ENCODE data around the gene TBCA. TPM values are rescaled to one million over a fixed set of nuclear protein-coding genes. Genes with fewer than 3 reads are reported as not detected.
"Not testable (repeated sequence)": the region's sequence is repeated elsewhere in the genome, so short reads cannot be mapped to it uniquely, and the experiment has no call there.

Gene TBCA
- total RNA-seq, 4 donors from 2014 or later, result 44.7 to 178 (median 70.5) TPM

DNA sequence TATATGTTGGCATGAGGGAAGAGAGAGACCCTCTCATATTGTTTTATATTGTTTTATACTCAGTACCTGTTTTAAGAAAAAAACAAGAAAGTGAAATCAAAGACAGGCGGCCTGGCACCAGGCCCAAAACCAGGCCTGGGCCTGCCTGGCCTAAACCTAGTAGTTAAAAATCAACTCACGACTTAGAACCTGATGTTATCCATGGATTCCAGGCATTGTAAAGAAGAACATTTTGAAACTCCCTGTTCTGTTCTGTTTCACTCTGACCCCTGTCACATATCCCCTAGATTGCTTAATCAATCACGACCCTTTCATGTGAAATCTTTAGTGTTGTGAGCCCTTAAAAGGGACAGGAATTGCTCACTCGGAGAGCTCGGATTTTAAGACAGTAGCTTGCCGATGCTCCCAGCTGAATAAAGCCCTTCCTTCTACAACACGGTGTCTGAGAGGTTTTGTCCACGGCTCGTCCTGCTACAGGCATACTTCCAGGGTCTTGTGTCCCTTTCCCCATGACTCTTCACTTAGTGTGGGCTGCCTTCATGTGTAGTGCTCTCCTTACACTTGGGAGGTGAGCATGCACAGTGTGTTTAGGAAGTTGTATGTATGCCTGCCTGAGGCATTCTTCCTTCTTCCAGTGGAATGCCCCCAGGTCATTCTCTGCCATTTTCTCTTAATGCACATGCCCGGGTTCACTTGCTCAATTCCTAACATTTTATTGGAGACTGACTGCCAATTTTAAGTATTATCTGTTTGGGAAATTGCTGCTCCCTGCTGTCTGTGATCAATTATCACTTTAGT lies 17.8 kb downstream of the TBCA start:
- no peaks in the 10 kb centered on the region for H3K27me3 ChIP-seq
- peaks cover 0 to 3% (median 0%) of the 10 kb centered on the region in 3 donors for H3K36me3 ChIP-seq
- H3K9me3 ChIP-seq, result no peaks in the 10 kb centered on the region
- DNase-seq, result no peak
- no peak overlapping the region for H3K27ac ChIP-seq
- no peak overlapping the region for H3K4me3 ChIP-seq
- TF ChIP-seq POLR2A (IDR thresholded peaks at IDR 0.05), result no peak
- TF ChIP-seq, protein P1, sequence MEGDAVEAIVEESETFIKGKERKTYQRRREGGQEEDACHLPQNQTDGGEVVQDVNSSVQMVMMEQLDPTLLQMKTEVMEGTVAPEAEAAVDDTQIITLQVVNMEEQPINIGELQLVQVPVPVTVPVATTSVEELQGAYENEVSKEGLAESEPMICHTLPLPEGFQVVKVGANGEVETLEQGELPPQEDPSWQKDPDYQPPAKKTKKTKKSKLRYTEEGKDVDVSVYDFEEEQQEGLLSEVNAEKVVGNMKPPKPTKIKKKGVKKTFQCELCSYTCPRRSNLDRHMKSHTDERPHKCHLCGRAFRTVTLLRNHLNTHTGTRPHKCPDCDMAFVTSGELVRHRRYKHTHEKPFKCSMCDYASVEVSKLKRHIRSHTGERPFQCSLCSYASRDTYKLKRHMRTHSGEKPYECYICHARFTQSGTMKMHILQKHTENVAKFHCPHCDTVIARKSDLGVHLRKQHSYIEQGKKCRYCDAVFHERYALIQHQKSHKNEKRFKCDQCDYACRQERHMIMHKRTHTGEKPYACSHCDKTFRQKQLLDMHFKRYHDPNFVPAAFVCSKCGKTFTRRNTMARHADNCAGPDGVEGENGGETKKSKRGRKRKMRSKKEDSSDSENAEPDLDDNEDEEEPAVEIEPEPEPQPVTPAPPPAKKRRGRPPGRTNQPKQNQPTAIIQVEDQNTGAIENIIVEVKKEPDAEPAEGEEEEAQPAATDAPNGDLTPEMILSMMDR (IDR thresholded peaks at IDR 0.05), result no peak
- peaks cover 0 to 8% (median 0%) of the 10 kb centered on the region in 4 donors for H3K4me1 ChIP-seq

DNA sequence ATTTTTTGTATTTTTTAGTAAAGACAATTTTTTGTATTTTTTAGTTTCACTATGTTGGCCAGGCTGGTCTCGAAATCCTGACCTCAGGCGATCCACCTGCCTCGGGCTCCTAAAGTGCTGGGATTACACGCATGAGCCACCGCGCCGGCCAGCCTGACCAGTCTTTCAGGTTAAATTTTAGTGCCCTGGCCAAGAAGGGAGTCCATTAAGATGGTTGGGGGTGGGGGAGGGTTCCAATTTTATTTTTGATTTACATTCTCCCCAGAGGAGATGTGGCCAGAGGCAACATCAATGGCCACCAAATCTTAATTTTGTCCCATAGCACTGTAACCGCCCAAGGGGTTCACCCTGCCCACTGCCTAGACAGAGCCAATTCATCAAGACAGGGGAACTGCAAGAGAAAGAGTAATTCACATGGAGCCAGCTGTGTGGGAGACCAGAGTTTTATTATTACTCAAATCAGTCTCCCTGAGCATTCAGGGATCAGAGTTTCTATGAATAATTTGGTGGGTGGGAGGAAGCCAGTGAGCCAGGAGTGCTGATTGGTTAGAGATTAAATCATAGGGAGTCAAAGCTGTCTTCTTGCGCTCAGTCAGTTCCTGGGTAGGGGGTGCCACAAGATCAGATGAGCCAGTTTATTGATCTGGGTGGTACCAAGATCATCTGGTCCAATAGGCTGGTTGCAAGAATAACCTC lies 24.7 kb downstream of the TBCA start:
- Histone ChIP-seq H3K4me1 (no peaks in the 10 kb centered on the region), H3K4me3 (no peak overlapping the region), H3K27me3 (no peaks in the 10 kb centered on the region), H3K36me3 (no peaks in the 10 kb centered on the region), H3K27ac (no peak overlapping the region), H3K9me3 (no peaks in the 10 kb centered on the region)
- no peak for DNase-seq
- TF ChIP-seq, protein P1 (IDR thresholded peaks at IDR 0.05), result no peak
- TF ChIP-seq POLR2A (IDR thresholded peaks at IDR 0.05), result no peak

DNA sequence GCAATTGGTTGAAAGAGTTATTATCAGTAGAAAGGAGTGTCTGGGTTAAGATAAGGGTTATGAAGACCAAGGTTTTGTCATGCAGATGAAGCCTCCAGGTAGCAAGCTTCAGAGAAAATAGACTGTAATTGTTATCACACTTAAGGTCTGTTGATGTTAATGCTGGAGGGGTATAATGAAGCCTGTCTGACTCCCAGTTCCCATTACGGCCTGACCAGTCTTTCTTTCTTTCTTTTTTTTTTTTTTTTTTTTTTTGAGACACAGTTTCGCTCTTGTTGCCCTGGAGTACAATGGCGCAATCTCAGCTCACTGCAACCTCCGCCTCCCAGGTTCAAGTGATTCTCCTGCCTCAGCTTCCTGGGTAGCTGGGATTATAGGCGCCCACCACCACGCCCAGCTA lies 25.2 kb downstream of the TBCA start:
- H3K4me3 ChIP-seq, H3K4me1 ChIP-seq, H3K27me3 ChIP-seq, H3K9me3 ChIP-seq, DNase-seq, H3K27ac ChIP-seq, H3K36me3 ChIP-seq: not testable (repeated sequence)

- no peak overlapping the region for H3K27ac ChIP-seq
- no peak for TF ChIP-seq POLR2A (IDR thresholded peaks at IDR 0.05)
- TF ChIP-seq, protein P1 (IDR thresholded peaks at IDR 0.05), result no peak
Observed at GRCh38 chr5:77748160-77748559, 28.0 kb downstream of the TBCA start.

DNA sequence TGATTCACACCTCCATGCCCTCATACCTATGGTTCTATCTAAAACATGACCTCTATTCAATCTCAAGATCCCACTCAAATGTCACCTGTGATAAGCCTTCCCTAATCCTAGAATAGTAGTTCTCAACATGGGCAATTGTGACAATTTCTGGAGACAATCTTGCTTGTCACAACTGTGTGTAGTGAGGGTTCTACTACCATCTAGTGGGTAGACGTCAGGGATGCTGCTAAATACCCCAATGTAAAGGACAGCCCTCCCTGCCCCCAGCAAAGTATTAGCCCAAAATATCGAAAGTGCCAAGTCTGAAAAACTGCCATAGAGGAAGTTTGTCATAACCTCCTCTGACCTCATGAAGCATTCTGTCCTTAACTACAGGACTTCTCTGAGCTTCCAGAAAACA lies 32.0 kb downstream of the TBCA start:
- no peak for TF ChIP-seq POLR2A (IDR thresholded peaks at IDR 0.05)
- TF ChIP-seq, protein P1 (IDR thresholded peaks at IDR 0.05), result no peak
- DNase-seq, result no peak
- Histone ChIP-seq H3K36me3 (no peaks in the 10 kb centered on the region), H3K4me1 (no peaks in the 10 kb centered on the region), H3K4me3 (no peak overlapping the region), H3K27me3 (no peaks in the 10 kb centered on the region), H3K27ac (no peak overlapping the region), H3K9me3 (no peaks in the 10 kb centered on the region)

More at GRCh38 chr5:77748160-77748559, 28.0 kb downstream of the TBCA start:
- Histone ChIP-seq H3K4me1 (no peaks in the 10 kb centered on the region), H3K9me3 (no peaks in the 10 kb centered on the region), H3K4me3 (no peak overlapping the region), H3K36me3 (no peaks in the 10 kb centered on the region), H3K27me3 (no peaks in the 10 kb centered on the region)
- DNase-seq, result no peak

DNA sequence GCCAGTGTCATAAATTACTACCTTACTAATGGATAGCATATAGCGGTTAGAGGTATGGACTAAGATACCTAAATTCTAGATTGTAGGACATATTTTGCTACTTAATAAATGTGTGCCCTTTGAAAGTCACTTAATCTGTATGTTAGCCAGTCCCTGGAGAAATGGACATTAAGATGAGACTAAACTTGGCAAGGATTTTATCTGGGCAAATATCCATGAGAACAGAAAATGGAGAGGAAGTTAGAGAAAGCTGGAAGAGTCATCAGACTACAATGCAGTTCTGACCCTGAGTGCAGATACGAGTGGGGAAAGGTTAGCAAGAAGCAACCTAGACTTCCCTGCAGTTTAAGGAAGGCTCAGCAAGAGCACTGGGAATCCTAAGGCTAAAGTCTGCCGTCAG lies 33.0 kb downstream of the TBCA start:
- Histone ChIP-seq H3K9me3 (no peaks in the 10 kb centered on the region), H3K27me3 (no peaks in the 10 kb centered on the region), H3K27ac (no peak overlapping the region), H3K36me3 (no peaks in the 10 kb centered on the region), H3K4me3 (no peak overlapping the region), H3K4me1 (no peaks in the 10 kb centered on the region)
- TF ChIP-seq, protein P1 (IDR thresholded peaks at IDR 0.05), result no peak
- TF ChIP-seq POLR2A (IDR thresholded peaks at IDR 0.05), result no peak
- no peak for DNase-seq

Measured in Peyer's patch (tissue), 4 donors.